D721Med (cell line): Measurements from ENCODE around the gene FTO.

Experiments used
- DNase-seq: peaks from one replicate; pipeline ENCODE4 v3.0.0; 2011; ENCODE audit warnings: low spot score; ENCODE audit not compliant: insufficient read length
- FAIRE-seq: peaks from 2 replicates; lab custom pipeline; 2011; peaks lifted over from hg19 to GRCh38; lab: Jason Lieb, UNC
- CTCF ChIP-seq: IDR thresholded peaks from 2 replicates; pipeline ENCODE4 v1.5.1; 2012; ENCODE audit warnings: mild to moderate bottlenecking, control low read depth; ENCODE audit not compliant: insufficient read depth; ENCODE audit errors: missing control alignments

FTO gene

GRCh38 chr16:54126907-54127306 lies 423.0 kb downstream of the FTO start:
- no peak for DNase-seq
- TF ChIP-seq CTCF = no peak
- FAIRE-seq = no peak

GRCh38 chr16:54128629-54129234 lies 424.8 kb downstream of the FTO start:
- no peak for FAIRE-seq
- DNase-seq = no peak
- no peak for TF ChIP-seq CTCF

- no peak for TF ChIP-seq CTCF
These were observed 425.9 kb downstream of the FTO start for GRCh38 chr16:54129810-54130209.

GRCh38 chr16:54135361-54136275 lies 431.7 kb downstream of the FTO start:
- DNase-seq = no peak
- no peak for FAIRE-seq
- TF ChIP-seq CTCF = no peak

More at GRCh38 chr16:54129810-54130209, 425.9 kb downstream of the FTO start:
- no peak for DNase-seq
- no peak for FAIRE-seq

- no peak for DNase-seq
- no peak for FAIRE-seq
- TF ChIP-seq CTCF = no peak
These were observed 432.3 kb downstream of the FTO start for GRCh38 chr16:54136276-54136625.

- peak; percentile 1 for TF ChIP-seq CTCF
- FAIRE-seq (no peak), DNase-seq (no peak)
These were observed 436.3 kb downstream of the FTO start for GRCh38 chr16:54140057-54140787.
